GM19372 (cell line): Measurements from ENCODE around the gene SLC35E2B.
A peak's percentile ranks its signal among the peaks of the same experiment; 100 is the strongest.
"Not testable (repeated sequence)": the region's sequence is repeated elsewhere in the genome, so short reads cannot be mapped to it uniquely, and the experiment has no call there.

Experiments used
- ATAC-seq: cut with Tn5 transposase; IDR thresholded peaks from one replicate; pipeline ENCODE4 v1.9.1; 2021; ENCODE audit warnings: mild to moderate bottlenecking, low read depth, moderate library complexity; ENCODE audit not compliant: unreplicated experiment

Gene SLC35E2B

DNA sequence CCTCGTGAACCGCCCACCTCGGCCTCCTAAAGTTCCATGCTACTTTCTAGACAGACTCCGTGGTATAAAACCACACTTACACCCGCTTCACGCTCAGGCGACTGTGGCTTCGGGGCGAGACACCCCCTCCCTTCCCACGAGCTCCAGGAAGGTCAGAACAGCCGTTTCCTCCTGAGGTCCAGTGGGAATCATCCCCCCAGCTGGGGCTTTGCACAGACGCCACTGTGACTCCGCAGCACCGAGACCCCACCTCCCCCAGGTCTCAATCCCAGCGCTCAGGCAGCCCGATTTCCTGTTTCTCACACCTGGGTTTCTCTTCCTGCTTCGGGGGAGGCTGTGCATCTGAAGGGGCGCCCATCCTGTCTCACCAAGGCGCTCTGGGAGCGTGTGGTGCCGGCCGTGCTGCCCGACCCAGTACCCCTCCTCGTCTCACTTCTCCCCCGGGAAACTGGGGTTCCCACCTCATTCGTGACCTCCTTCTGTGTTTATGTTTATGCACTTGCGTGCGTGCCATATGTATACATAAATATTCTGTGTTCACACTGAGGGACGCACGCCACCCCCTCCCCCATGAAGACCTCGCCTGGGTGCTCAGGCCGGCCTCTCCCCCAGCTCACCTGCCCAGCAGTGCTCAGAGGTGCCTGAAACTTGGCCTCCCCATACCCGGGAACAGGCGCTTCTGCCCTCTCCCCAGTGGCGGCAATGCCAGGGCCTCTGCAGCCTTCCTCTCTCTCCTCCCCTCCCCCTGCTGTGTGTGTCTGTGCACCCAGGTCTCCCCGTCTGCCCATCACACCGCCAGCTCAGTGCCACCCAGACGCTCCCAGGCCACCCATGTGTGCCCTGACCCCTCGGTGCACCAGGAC lies 14.6 kb downstream of the SLC35E2B start:
- peak; percentile 55 for ATAC-seq

DNA sequence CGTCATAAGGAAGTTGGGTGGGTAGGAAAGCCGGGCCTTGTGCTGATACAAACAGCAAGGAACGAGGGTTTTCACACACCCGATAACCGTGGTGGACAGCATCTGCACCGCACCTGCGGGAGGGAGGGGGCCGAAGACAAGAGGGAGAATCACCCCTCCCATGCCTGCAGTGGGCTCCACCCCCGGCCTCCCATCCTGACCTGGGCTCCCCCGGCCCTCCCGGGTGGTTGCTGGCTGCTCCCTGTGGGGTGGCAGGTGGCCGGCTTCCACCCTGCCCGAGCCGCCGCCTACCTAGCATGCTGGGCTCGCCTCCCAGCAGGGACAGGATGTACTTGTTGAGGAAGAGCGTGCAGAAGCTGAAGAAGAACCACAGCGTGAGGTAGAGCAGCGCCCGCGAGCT lies 16.5 kb downstream of the SLC35E2B start:
- not testable (repeated sequence) for ATAC-seq

DNA sequence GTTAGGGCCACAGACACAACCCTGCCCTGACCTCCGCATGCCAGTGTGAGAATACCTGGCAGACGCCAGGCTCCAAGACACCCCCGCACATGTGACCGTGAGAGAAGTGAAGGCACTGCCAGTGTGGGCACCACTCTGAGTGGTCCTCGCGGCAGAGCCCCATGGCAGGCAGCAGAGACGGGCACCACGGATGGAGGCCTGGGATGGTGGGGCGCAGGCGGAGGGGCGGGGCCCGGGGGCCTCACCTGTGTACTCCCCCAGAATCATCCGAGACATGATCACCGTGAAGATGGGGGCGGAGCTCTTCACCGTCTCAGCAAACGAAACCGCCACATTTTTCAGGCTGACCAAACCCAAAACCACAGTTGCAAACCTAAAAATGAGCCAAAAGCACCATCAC lies 17.4 kb downstream of the SLC35E2B start:
- ATAC-seq: not testable (repeated sequence)

DNA sequence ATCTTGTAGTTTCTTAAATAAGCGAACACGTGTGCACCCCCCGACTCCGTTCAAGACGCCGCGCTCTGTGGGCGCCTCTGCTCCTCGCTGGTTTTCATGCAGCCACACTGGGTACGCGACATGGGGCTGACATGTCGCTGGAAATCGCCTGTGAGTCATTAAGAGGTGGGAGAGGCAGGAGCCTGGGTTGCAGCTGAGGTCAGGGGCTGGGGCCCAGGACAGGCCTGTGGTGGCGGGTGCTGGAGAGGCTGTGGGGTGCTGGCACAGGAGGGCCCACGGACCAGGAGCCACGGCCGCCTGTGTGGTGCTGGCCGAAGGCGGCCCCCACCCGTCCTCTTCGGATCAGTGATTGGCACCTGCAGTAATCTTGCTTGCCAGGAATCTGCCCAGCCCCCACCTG lies 17.8 kb downstream of the SLC35E2B start:
- not testable (repeated sequence) for ATAC-seq

DNA sequence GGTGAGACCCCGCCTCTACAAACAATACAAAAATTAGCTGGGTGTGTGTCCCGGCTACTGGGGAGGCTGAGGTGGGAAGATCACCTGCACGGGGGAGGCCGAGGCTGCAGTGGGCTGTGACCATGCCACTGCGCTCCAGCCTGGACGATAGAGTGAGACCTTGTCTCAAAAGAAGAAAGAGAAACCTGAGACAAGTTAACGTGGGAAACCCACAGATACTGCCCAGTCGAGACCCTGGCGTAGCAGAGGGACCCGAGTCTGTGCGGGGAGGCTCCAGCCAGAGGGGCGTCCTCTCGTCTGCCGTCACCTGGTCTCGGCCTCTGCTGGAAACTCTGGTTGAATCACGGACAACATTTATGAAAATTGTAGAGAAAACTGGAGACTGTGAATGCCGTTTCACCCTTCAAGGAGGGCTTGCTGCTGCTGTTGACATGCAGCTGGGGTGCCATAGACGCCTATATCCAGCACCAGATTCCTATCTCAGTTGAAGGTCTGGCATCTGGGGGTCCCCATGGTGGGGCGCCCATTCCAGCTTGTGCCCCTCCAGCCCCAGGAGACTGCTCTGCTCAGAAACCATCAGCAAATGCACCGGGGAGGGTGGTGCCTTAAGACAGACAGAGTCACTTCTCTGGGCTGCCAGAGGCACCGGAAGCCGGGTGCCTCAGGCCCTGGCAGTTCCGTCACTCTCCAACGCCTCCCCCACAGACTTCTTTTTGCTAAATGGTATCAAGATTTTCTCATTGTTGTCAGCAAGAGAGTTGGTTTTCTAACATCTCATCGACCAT lies 20.2 kb downstream of the SLC35E2B start:
- ATAC-seq: no peak

DNA sequence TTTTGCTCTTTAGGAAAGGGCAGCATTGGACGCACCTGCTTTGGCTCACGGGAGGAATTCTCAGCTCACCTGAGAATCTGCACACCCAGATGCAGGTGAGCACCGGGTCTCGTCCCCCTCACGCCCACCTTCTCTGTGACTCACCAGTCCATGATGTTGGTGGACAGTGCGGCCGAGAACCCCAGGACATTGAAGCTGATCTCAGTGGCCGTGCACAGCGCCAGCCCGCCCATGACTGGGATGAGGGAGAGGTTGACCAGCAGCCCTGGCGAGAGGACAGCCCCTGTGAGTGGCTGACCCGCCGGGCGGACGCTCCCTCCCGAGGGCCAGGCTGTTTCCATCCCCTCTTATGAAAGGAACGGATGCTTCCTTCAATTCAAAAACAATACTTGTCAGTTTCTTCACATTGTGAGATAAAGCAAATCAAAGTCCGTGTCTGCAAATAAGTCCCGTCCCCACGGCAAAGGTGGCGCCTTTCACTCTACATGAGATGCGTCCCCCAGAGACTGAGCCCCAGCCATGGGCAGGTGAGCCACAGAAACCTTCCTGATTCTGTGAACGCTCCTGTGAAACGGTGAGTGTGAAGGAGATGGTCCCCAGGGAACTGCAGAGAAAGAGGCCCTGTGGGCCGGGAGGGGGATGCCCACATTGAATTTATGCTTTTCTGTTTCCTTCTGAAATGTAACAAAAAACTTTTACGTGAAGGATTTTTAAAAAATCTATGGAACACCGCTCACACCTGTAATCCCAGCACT lies 21.1 kb downstream of the SLC35E2B start:
- no peak for ATAC-seq

DNA sequence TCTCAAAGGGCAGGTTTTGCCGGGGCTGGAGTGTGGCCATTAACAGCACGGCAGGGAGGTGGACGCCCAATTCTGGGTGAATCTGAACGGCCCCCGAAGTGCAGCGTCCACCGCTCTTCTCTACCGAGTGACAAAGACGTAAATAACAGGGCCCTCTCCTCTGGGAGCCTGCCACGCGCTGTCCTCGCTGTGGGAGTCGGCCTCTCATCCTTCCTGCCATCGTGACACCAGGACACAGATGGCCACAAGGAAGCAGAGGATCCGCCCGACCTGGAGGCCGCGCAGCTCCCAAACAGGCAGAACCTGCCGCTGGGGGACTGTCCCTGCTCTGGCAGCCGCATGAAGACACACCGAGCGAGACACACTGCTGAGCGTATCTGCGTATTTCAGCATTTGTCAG lies 21.7 kb downstream of the SLC35E2B start:
- no peak for ATAC-seq

DNA sequence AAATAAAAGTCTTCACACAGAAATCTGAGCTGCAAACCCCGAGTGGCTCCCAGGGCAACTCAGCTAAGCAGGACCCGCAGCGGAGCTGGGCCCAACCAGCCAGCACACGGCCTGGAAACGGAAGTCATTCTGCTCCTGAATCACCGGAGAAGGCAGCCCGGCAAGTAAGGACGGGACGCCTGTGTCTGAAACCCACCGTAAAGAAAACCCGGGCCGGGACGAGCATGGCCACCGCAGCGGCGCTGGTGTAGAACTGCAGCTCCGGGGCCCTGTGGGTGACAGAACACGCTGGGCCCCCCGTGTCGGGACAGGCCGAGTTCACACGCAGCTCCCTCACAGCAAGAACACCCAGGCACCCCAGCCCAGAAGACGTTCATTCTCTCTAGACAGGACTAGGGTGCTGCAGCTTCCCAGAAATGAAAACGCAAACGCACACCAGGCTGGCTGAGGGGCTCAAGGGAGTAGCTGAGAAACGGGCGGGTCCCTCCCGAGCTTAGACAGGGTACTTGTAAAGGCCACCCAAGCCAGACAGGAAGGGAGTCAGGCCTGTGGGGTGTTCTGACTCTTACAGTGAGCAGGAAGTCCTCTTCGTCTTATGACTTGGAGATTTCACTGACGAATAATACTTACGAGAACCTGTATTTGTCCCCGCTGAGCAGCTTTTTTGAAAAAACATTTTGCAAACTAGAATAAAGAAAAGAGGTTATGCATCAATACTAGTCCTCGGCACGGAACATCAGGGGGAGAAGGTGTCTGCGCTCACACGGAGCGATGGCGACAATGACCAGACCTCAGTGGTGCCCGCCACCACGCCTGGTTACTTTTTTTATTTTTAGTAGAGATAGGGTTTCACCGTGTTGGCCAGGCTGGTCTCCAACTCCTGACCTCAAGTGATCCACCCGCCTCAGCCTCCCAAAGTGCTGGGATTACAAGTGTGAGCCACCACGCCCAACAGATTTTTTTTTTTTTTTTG lies 22.8 kb downstream of the SLC35E2B start:
- no peak for ATAC-seq

DNA sequence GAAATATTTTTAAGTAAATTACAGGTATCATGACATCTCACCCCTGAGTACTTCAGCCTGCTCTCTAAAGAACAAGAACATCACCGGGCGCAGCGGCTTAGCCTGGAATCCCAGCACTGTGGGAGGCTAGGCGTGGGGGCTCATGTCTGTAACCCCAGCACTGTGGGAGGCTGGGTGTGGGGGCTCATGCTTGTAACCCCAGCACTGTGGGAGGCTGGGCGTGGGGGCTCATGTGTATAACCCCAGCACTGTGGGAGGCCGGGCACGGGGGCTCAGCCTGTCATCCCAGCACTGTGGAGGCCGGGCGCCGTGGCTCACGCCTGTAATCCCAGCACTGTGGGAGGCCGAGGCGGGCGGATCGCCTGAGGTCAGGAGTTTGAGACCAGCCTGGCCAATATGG lies 26.1 kb downstream of the SLC35E2B start:
- ATAC-seq: no peak

DNA sequence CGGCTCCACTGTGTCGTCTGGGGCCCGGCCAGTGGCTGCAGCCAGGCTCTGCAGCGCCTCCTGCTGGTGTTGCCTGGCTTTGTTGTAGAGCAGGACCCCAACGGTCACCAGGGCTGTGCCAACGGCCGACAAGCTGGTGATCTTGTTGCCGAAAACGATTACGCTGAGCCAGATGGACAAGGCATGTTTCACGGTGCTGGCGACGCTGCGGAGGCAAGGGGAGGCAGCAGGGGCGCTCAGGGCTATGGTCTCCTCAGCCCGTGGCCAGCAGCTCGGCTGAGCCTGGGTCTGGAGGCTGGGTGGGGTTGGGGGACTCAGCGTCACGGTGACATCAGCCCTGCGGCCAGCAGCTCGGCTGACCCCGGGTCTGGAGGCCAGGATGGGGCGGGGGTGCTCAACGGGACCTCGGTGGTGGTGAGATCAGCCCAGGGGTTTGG lies 26.8 kb downstream of the SLC35E2B start:
- no peak for ATAC-seq

DNA sequence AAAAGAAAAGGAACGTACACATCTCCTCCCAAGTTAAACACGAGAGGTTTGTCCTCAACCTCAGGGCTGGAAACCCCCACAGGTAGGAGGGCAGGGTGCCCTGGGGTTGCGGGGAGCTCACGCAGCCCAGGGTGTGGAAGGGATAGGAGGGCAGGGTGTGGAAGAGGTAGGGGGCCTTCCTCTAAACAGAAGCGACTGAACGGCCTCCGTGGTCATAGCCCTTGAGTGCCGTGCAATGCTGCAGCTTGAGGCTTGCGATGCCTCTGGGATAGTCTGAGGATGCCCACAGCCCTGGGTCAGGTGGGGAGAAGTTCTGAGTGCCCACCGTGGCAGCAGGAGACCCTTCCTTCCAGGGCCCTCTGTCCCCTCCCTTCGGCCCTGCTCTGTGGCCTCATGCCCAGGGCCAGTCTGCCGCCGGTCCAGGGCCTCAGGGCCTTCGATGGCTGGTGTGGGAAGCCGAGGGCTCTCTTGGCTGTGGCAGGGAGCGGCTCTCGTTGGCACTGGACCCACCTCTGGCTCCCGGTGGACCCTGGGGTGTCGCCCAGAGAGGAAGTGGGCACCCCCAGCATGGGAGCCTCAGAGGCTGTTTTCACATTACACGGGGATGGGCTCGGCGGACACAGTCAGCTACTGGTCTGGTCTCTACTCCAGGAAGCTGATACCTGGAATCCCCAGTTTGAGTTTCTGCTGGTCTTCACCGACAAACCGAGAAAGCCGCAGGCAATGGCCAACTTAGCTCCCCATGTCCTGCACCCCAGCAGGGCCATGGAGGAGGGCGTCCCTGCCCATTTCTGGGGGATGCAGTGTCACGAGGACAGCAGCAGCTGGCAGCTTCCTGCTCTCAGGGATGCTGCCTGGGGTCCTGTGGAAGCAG lies 27.4 kb downstream of the SLC35E2B start:
- no peak for ATAC-seq

DNA sequence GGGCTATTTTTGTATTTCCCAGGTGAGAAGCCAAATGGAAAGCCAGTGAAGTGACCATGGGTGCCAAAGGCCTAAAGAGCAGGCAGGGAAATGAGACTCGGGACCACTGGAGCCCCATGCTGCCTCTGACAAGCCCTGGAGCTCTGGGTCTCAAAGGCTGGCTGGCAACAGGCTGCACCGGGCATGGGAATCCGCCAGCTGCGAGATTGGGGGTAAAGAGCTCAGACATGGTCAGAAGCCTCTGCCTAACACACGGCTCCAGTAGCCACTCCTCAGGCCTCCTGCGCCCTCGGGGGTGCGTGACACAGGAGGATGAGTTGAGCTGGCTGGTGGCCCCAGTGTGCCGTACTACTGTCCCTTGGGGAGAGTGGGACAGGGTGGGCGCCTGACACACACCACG lies 28.3 kb downstream of the SLC35E2B start:
- ATAC-seq: not testable (repeated sequence)

DNA sequence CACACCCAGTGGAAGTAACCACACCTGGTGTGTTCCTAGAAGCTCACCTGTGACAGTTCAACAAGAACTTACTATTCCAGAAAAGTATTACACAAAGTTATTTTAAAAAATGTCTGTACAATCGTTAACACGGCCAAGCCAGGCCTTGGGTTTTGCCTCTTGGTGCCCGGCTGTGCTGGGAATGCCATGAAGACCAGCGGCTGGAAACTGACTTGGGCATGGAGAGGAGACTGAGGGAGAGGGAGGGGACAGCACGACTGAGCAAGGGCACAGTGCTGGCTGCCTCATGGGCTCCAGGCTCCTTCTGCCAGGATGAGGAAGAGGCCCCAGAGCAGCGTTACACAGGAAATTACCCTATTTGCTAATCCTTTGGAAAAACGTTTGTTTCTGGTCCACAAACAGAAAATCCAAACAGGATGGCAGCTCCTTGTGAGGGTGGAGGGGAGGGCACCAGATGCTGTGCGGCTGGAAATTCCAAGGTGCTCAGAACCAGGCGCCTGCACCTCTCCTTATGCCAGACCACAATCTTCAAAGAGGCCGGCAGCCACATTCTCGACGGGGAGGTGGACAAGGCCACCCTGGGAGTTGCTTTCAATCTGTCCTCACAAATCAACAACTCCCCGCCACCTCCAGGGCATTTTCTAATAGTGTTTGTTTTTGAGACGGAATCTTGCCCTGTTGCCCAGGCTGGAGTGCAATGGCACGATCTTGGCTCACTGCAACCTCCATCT lies 29.6 kb downstream of the SLC35E2B start:
- ATAC-seq: not testable (repeated sequence)

DNA sequence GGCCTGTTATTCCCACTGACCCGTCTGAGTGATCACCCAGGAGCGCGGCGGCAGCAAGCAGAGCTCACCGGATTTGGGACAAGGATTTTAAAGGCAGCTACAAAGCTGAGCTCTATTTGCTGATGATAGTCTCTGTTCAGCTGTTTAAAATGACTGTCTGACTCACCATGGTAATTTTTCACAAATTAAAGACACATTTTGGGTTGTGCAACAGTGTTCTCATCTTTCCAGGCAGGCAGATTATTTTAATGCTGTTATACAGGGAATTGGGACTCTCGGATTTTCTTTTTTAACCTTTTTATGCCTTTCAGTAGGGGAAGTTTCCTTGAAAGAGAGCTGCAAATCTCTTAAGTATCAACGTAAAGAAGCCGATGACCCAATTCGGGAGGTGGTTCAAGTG lies 30.2 kb downstream of the SLC35E2B start:
- ATAC-seq: not testable (repeated sequence)

DNA sequence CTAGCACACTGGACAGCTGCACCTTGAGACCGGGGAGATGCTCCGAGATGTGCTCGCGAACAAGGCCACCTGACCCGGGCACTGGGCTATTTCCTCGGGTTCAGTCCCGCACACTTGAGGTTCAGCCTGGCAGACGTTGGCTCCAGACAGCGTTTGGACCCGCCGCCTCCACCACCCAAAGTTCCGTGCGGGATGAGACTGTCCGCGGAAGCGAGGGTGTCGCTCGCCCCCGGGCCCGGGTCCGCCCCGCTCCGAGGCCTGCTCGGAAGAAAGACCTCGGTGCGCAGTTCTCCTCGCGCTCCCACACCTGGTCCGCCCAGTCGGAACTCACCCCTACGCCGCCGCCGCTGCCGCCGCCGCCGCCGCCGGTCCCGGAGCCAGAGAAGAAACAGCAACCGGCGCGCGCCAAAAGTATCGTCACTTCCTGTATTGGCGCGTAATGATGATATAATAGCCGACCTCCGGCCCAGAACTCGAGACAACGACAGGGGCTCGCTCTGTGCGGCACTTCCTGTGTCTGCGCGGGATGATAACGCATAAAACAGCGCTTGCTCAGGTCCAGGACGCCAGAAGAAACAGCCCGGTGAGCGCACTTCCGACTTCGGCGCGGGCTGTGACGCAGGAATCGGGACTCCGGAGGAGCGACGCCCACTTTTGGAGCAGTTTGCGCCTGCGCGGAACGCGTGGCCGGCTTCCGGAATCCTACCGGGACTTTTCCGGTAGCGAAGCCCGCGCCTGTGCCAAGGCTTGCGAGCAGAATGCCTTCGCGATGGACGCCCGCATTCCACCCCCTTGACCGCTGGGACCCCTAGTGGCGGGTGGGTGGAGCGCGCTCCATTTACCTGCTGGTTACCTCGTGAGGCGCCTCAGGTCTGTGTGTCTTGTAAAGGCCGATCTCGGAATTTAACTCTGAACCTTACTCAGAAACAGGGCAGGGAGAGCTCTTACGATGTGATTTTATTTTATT lies 33.7 kb downstream of the SLC35E2B start, which contains the start of gene CDK11B:
Gene CDK11B (minus strand): TSS at position 422 of the 967 bp plus-strand sequence. CDS start 1,519 bp downstream, outside the sequence.
- ATAC-seq: peak; percentile 90

DNA sequence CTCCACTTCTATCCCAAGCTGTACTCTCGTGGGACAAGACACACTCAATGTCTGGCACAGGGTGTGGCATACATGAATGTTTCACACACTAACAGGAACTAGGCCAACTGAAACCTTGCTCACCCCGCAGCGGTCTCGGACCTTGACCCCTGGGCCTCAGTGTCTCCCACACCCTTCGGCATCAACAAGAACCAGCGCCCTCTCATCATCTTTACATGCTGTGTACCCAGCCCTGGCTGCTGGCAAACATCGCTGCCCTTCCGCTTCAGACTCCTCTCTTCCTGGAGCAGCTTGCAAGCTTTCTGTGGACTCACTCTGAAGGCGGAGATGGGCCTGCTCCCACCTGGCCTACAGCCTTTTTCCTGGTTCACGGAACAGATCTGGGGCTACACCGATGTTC lies 44.3 kb downstream of the SLC35E2B start:
- not testable (repeated sequence) for ATAC-seq
